NCI-H526 treated with DMSO at 0.1 percent for 48 hours (cell line): ENCODE measurements around the gene COL27A1.

ENCODE experiments used
- DNase-seq: peaks from one replicate; lab custom pipeline; 2025; lab: John Stamatoyannopoulos, UW

COL27A1 gene

DNA sequence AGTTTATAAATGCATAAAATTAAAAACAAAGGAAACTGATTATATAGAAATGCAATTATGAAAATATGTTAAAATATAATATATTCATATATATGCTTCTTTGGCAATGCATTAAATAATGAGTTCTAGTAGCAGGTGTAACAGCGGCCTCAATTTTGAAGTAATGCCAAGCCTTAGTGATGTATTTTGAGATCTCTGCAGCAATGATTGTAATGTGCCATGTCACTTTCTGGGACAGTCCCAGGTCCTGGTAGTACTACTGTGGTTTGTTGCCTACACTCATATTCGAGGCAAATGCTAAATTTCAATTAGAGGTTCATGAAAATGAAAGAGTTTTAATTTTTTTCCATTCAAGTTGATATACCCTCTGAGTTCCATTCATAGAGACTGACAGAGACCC lies 91.7 kb downstream of the COL27A1 start:
- DNase-seq = no peak

DNA sequence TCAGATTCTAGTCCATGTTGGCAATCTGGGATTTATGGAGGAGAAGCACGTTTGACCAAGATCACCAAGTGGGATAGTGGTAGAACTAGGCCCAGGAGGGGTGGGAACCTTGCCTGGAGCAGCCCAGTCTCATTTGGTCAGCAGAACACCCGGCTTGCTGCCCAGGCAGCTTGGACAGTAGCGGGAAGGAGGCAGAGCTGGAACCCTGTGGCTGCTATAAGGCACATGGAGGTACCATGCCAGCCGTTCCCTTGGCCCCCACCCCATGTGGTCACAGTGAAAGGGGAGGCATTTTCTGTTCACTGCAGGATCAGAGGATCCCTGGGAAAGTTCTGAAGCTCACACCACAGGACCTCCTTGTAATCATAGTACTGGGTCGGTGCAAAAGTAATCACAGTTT lies 92.2 kb downstream of the COL27A1 start:
- no peak for DNase-seq

DNA sequence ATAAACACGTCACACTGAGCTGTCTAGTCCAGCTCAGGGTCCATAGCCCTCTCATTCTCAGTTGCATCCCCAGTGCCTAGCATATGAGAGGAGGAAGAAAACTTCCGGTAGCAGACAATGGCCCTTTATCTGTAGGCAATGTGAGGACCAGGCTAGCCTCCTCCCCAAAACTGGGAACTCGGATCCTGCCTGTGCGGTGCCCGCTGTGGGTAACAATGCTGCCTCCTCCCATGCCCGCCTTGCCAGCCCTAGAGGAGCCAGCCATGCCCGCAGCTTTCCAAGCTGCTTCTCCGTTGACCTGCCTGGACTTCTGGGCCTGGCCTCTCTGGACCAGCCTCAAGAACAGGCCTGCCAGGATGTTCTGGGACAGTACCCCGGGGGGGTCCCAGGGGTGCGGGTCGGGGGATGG lies 93.0 kb downstream of the COL27A1 start:
- no peak for DNase-seq

DNA sequence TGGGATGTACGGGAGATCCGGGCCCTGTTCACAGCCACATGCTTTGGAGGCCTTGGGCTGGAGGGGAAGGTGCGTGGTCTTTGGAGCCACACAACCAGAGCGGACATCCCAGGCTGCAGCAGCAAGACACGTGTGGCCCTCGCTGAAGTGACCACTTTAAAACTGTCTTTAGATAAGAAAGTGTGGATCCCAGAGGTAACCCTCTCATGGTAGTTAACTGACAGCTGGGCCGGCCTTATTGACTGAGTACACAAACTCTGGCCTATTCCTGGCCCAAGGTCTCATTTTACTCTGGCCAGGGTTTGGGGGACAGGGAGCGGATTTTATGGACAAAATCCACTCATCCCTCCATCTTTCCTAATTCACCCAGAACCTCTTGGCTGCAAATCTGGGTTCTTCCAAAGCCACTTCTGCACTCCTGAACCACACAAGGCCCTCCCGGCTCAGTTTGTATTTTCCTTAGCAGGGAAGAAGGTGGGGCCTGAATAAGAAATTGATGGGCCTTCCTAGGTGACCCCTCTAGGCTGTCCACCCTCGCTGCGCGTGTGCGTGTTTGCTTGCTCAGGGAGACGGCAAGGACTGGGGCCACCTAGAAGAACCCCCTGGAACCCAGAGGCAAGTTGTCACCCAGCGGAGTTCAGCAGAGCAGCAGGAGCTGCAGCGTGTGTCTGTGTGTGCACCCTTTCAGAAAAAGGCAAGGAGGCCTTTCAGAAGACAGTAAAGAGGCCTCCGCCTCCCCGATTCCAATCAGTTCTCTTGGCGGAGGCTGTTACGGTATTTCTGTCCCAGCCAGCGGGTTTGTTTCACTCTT lies 94.3 kb downstream of the COL27A1 start:
- DNase-seq = no peak

DNA sequence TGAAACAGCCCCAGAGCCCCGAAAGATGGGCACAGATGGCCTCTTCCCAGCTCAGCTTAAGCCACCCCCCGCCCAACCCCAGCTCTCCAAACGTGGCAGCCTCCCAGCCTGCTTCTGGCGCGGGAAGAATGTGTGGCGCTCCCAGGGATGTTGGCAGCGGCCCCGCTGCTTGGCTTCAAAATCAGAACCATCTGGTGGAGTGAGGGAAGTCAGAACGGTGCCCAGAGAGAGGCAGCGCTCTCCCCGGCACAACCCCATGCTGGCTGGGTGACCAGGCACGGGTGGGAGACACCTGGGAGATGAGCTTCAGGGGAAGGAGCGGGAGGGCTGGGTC lies 94.9 kb downstream of the COL27A1 start:
- no peak for DNase-seq

DNA sequence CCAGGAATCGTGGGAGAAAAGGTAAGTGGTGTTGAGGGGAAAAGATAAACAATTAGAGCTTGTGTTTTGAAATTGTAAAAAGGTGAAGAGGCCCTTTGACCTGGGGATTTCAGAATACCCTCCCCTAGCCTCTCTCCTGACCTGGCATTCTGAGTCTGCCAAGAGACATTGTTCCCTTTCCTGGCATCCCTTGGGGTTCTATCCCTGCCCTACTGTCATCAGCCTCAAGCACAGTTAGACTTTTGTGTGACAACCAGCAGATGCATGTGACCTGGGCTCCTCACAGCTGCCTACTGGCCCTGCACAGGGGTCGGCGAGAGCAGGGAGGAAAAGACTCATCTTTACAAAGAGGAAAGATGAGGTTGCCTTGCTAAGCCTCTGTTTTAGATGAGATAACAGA lies 95.3 kb downstream of the COL27A1 start:
- DNase-seq = no peak

DNA sequence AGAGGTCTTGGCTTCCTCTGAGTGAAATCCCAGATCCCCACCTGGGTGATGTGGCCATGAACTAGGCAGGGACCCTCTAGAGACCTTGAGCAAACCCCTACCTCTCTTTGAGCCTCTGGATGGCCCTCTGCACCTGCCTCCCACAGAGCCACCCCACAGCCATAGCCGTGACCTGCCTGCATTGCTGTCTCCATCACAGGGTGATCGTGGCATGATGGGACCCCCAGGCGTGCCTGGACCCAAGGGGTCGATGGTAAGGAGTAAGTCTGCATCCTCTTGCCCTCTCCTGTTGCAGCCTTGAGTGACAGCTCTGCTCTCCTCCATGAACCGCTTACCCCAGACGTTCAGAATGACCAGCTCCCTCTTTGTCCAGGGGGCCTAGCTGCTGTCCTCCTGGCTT lies 97.1 kb downstream of the COL27A1 start:
- no peak for DNase-seq

DNA sequence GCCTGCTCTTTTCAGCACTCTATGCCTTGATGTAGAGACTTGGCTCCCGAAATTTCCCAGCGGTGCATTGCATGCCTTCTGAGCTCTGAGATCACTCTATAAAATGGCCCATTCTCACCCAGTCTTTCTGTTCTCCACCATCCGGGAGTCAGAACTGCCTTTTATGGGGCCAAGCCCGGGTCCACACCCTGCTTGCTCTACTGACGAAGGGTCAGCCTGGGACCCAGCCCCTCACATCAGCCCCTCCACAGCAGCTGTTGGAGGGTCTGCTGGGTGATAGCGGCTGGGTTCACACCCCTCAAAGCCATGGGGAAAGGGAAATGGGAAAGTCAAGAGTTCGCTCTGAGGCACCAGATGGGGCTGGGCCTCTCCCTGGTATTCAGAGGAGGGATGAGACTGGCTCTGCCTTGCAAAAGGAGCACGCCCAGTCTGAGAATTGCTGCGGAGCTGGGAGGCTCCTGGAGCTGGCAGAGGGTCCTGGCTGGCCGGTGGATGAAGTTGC lies 101.5 kb downstream of the COL27A1 start:
- DNase-seq = no peak

DNA sequence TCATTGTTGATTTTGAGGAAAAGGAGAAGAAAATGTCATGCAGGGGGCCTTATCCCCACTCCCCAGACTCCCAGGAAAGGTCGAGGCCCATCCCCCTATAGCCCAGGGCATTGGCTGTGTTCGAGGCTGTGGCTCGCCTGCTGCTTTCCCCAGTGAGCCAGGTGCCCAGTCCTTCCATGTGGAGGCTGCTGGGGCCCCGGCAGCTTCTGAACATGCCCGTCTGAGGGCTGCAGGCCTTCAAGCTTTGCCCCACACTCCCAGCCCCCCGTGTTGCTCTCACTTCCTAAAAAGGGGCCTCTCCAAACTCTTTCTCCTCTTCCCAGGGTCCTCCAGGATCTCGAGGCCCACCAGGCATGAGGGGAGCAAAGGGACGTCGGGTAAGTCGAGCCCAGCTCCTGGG lies 102.9 kb downstream of the COL27A1 start:
- DNase-seq = no peak

DNA sequence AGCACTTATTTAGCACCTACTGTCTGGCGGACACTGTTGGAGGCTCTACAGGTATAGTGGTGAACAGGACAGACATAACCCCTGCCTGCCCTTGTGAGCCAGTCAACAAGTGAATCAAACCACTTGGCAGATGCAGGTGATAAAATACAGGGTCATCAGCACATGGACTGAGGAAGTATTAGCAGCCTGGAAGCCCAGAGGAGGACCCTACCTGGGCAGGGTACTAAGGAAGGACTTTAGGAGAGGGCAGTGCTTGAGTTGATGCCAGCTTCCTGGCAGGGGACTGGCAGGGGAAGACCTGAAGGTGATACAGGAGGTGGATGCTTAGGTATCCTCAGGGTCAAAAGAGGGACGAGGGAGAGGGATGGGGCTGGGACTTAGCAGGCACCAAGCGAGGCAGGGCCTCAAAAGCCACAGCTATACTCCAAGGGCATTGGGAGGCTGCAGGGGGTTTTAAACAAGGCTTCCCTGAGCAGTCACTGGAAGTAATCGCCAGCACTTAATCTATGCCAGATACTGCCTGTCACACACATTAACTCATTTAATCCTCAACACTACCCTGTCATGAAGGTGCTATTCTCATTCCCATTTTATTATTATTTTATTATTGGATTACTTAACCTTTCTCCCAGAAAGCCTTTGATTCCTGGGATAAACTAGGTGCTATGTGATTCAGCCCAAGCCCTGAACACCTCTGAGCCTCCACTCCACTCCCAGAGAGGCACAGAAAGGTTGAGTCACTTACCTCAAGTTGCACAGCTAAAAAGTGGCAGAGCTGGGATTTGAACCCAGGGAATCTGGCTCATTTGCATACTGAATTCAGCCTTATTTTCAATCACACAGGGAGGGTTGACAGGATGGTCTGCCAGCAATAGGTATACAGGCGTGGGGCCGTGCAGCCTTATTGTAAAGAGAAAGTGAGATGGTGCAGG lies 103.8 kb downstream of the COL27A1 start:
- DNase-seq = no peak

DNA sequence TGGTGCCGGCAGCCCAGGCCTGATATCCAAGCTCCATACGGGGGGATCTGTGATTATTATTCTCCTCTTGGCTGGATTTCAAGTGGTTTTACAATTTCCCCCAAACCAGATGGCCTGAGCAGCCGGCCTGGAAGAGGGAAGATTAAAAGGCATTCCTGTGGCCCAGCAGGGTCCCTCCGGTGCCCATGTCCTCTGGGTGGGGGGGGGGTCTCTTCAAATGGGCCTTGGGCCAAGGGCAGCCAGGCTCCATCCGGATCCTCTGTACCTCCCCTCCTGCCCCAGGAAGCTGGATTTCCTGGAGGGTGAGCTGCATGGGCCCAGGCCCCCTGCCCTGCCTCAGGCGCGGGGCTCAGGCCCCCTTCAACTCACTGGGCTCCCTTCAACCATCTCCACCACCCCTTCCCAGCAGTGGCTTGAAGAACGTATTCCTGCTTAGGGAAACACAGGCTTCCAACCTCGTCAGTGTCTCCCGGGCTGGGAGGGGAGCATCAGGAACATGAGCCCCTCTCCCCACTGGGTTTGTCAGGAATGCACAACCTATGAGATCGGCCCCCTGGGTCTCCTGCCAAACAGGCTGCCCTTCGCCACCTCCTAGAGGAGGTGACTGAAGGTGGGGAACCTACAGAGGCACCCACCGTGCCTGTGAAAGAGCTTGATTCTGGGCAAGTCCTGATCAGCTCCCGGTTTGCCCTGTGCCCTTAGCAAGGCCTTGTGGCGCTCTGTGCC lies 104.6 kb downstream of the COL27A1 start:
- no peak for DNase-seq

DNA sequence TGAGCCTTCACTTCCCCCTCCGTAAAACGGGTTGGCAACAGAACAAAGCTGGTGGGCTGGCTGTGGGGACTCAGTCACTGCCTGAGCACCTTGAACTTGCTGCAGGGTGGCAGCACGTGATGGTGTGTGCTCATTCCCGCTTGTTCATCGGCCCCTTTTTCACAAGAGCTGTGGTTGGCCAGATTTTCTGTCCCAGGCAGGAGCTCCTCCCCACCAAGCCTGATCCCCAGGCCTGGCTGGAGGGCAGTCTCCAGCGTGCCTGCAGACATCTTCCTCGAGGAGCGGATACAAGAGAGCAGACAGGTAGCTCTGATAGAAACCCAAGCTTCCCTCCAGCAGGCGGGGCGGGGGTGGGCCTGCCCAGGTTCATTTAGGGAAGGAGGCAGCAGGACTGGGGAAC lies 105.7 kb downstream of the COL27A1 start:
- DNase-seq = no peak

DNA sequence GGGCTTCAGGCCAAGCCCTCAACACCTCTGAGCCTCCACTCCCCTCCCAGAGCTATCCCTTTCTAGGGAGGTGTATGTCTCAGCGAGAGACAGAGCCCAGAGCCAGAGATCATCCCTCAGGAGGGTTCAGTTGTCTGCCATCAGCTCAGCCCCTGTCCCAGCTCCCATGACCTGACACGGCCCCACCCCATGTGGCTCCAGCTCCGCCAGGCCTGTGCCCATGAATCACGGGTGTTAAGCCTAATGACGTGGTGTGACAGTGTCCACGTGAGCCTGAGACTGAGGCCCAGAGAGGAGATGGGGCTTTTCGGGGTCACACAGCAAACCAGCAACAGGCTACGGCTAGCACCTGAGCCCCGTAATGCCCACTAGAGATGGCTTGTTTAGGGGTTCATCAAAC lies 106.7 kb downstream of the COL27A1 start:
- DNase-seq = no peak

DNA sequence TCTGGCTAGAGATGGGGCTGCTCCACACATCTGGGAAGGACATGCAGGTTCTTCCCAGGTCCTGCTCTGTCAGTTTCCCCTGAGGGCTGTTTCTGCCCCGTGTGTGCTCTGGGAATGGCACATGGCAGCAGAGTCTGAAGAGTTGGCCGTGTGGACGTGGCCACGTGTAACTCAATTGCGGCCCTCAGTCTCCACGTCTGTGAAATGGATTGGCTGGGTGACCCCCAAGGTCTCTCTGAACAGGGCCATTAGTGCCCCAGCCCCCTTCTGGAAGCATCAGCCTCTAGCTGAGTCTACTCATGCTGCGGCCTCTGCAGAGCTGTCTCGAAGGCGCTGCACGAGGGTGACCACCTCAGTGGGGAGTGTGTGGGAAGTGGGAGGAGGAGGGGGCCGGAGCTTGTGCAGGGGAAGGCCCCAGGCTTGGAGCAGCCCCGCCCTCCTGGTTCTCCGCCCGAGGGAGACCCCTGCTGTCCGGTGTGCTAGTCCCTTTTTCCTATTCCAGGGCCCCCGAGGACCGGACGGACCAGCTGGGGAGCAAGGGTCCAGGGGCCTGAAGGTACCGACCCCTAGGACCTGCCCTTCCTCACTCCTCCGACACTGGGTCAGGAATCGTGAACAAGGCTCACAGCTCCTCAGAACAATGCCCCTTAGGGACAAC lies 108.6 kb downstream of the COL27A1 start:
- no peak for DNase-seq

DNA sequence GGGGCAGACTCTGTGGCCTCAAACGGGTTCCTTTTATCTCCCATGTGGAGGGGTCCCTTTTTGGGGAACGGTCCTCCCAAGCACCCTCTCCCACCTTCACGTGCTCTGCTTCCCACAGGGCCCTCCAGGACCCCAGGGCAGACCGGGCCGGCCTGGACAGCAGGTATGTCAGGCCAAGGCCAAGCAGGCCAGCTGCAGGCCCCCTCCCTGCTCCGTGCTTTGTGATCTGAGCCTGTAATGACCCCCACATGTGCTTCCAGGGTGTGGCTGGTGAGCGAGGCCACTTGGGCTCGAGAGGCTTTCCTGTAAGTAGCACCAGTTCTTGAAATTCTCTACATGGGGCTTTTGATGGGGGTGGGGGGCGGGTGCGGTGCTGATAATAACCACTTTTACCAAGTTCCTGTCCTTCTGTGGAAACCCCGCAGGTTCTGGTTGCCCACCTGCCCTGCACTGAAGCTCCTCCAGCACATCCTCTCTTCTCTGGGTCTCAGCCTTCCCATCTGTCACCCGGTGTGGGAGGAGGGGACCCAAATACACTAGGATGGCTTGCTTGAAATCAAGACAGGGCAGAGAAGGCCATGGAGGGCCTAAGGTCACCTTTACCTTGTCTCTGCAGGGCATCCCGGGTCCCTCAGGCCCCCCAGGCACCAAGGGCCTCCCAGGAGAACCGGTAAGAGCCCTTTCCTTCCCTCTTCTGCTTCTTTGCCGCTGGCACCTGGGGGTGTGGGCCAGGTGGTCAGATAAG lies 109.6 kb downstream of the COL27A1 start:
- DNase-seq = no peak

DNA sequence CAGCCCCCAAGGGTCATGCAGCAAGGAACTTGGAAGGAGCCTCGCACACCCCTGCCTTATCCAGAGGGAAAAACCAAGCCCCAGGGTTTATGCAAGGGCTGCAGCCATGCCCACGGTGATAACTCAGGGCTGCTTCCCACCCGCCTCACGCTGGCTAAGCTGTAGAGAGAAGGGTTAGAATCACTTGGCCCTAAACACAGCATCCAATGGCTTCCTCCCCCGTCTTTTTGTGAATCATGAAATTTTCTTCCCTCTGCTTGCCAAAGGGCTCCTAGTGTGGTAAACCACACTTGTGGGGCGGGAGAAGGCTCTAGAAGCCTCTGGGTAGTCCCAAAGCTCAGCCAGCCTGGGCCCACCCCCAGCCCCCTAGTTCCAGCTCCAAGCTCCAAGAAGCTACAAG lies 111.6 kb downstream of the COL27A1 start:
- no peak for DNase-seq

DNA sequence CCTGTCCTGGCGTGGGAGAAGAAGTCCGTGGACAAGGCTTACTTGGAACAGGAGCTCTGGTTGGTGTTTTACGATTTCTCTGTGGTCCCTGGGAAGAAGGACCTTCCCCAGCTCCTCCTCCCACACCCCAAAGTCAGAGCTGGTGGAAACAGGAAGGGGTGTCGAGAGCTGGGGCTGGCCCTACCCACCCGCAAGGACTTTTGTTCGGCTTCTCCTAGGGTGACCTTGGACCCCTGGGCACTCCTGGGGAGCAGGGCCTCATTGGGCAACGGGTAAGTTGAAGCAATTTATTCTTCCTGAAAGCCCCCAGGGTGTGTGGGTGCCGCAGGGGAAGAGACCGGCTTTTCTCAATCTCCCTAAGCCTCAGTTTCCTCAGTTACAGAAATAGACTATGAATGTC lies 113.7 kb downstream of the COL27A1 start:
- DNase-seq = no peak

DNA sequence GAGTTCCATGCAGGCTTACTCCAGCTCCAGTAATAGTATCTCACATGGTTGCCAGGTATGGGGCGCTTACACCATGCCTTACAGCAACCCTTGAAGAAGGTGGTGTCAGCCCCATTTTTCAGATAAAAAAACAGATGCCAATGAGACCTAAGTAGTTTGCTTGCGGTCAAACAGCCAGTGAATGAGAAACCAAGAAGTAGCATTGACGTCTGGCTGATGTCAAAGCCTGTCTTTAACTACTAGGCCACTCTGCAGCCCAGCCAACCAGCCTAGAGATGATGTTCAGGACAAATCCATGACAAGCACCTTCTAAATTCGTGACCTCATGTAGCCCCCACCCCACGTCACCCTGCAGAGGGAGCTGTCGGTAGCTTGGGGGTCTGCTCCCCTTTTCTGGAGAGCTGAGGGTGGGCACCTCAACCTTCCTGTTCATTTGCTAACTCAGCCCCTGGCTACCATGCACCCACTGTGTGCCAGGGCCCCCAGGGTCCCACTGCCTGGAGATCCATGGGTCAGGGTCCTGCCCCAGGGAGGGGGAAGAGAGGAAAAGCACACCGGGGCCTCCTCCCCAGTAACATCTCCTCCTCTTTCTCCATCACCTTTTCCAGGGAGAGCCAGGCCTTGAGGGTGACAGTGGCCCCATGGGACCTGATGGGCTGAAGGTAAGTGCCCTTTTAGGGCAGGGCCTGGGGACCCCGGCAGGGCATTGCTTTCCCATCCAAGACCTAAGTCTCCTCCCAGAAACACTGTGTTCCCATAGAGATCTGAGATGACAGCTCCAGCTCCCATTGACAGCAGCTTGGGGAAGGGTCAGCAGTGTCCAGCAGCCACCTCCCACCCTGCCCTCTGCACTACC lies 115.0 kb downstream of the COL27A1 start:
- no peak for DNase-seq

DNA sequence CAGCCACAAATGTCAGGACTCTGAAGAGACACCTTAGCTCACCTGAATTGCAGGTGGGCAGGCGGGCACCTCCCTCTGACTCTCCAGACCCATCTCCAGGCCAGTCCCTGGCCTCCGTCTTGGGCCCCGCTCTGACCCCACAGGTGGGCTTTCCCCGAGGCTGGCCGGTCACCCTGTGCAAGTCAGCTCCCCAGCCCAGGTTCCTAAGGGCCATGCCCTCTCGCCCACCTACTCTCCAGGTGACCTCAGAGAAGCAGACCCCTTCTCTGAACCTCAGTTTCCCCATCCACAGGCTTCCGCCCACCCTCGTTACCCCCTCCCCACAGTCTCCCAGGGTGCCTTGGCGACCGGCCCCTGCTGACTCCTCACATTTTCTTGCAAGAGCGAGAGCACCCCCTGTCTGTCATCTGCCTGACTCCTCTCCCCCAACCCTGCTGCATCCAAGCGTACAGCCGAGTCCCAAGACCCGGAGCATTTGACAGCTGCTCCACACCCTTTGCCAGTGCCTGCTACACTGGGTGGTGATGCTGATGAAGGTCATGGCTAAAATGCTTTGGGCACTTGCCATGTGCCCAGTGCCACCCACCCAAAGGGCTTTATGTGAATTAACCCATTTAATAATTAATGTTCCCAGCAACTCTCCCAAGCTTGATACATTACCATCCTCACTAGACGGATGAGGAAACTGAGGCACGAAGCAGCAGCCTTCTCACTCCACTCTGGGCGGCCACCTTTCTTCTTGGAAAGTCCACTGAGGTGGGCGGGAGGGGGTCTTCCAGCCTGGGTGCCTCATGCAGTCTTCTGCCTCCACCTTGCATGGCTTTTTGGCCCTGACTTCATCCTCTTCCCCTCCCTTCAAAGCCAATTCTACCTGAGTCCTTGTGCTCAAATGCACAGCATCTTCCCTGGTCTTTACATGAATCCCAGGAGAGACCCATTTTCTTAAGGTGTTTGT lies 116.5 kb downstream of the COL27A1 start:
- peak; percentile 1 for DNase-seq
